Stimulated activated naive CD8-positive, alpha-beta T cell treated with anti-CD3 and anti-CD28 coated beads, Interleukin-15, amount 100 ng/mL, for 72 hours (primary cell): Measurements from ENCODE around the gene EMILIN2.
A peak's percentile ranks its signal among the peaks of the same experiment; 100 is the strongest.

Source experiments
- ATAC-seq: fragments of 150-1000 bp; cut with Tn5 transposase; 2 replicates; pipeline ENCODE4 v1.10.0; 2021; ENCODE audit warnings: mild to moderate bottlenecking, moderate library complexity
- DNase-seq, 2 donors: peaks; one replicate each; pipeline ENCODE4 v3.0.0; 2021 to 2022
- H3K27ac Mint-ChIP-seq, 2 donors: one replicate each; pipeline ENCODE4 v1.8.0; 2022; ENCODE audit warnings: mild to moderate bottlenecking in 2 of 2, mixed read lengths in 2 of 2, moderate library complexity in 2 of 2
- H3K27me3 Mint-ChIP-seq: one replicate; pipeline ENCODE4 v1.8.0; 2022; ENCODE audit warnings: mixed read lengths
- H3K4me1 Mint-ChIP-seq: one replicate; pipeline ENCODE4 v1.8.0; 2022; ENCODE audit warnings: mild to moderate bottlenecking, mixed read lengths
- H3K4me3 Mint-ChIP-seq, 2 donors: one replicate each; pipeline ENCODE4 v1.8.0; 2022; ENCODE audit warnings: mild to moderate bottlenecking in 2 of 2, mixed read lengths in 2 of 2, moderate library complexity in 1 of 2
- H3K9me3 Mint-ChIP-seq, 2 donors: one replicate each; pipeline ENCODE4 v1.8.0; 2022; ENCODE audit warnings: mixed read lengths in 2 of 2

EMILIN2 gene

DNA sequence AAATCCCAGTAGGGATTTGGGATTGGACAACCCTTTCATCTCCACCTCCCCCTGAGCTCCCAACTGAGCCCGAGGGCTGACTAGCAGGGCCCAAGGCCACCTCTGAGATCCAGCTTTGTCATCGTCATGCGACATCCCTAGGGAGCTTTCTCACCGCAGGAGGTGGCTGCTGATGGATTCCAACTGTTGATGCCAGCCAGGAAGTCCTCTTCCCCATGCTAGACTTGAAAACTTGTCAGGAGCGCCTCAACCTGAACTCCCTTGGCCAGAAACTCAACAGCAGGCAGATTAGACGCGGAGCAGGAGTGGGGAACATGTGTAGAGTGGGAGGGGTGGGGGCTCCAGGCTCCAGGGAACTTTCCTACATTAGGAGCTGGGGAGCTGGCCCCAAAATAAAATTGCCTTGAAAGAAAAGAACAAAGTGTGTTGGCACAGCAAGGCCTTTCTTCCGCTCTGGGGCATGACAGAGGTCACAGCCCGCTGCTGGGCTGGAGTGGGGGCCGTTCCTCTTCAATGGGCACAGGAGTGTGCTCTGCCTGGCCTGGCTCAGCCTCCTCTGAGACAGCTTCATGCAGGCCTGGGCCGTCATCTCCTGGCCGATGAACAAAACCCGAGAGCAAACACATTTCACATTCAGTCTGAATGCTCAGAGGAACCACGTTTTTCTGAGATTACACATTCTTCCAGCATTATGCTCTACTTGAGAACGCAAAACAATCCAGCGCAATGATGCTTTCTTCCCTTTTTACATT lies 34.5 kb downstream of the EMILIN2 start:
- H3K27ac Mint-ChIP-seq, result no peak overlapping the region
- H3K27me3 Mint-ChIP-seq, result no peaks in the 10 kb centered on the region
- DNase-seq (no peak), ATAC-seq (no peak)
- H3K4me3 Mint-ChIP-seq, result peak overlapping the region in 1 of 2 donors; percentile 33
- H3K4me1 Mint-ChIP-seq, result peaks cover 29% of the 10 kb centered on the region
- H3K9me3 Mint-ChIP-seq, result peaks cover under 1% of the 10 kb centered on the region in 2 donors

DNA sequence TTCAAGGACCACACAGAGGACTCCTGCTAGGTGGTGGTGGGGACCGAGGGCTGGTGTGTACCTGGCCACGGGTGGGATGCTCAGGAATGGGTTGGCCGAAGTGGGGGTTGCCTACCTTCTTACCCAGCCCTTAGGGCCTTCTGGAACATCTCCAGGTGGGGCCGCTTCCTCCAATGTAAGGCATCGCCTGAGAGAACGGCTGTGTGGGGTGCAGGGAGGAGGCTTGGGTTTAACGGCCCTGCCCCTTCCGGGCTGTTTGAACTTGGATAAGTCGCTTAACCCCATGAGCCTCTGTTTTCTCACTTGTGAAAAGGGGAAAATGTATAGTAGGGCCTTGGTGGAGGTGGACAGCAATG lies 35.0 kb downstream of the EMILIN2 start:
- DNase-seq (no peak), ATAC-seq (no peak)
- peaks cover 6% of the 10 kb centered on the region in 2 donors for H3K9me3 Mint-ChIP-seq
- peak overlapping the region in 1 of 2 donors; percentile 33 for H3K4me3 Mint-ChIP-seq
- H3K27ac Mint-ChIP-seq, result peak overlapping the region in 1 of 2 donors; percentile 86
- H3K4me1 Mint-ChIP-seq, result peaks cover 29% of the 10 kb centered on the region
- no peaks in the 10 kb centered on the region for H3K27me3 Mint-ChIP-seq

DNA sequence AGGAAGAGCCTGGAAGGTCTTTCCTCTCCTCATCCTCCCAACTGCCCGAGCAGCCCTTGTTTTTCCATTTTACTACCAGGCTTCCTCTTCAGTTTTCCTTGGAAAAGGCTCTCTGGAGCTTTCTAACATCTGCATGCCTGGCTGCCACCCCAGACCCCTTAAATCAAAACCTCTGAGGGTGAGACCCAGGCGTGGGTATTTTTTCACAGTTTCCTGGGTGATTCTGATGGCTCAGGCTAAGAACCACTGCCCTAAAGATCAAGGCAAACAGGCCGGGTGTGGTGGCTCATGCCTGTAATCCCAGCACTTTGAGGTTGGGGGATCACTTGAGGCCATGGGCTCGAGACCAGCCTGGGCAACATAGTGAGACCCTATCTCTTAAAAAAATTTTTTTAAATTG lies 35.4 kb downstream of the EMILIN2 start:
- no peaks in the 10 kb centered on the region for H3K27me3 Mint-ChIP-seq
- H3K9me3 Mint-ChIP-seq, result peaks cover 7 to 10% of the 10 kb centered on the region in 2 donors
- peak overlapping the region in 1 of 2 donors; percentile 86 for H3K27ac Mint-ChIP-seq
- ATAC-seq (no peak), DNase-seq (no peak)
- H3K4me3 Mint-ChIP-seq, result no peak overlapping the region
- peaks cover 29% of the 10 kb centered on the region for H3K4me1 Mint-ChIP-seq

DNA sequence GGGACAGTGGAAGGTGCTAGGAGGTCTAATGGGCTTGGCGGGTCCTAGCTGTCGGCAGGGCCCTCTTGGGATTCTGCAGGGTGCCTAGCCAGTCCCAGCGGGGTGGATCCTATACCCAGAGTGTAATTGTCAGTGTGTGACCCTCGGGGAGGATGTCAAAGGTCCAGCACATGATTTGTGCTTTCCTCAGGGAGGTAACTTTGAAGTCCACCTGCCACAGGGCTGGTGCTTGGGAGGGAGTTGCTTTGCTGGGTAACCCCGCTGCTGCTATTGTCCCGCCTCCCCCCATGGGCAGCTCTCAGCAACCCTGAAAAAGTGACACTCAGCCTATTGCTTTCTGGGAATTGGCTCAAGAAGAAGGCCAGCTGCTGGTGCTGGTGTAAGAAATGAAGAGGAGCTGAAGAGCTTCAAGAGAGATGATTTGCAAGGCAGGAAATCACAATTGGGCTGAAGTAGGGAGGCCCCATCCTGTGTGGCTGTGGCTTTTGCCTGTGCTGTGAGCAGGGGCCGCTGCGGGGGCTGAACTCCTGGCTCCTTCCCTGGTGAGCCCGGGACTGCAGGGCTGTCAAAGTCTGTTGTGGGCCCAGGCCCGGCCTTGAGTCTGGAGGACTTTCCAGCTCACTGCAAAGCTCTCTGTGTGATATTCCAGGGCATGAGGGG lies 36.4 kb downstream of the EMILIN2 start:
- peak; percentile 44 to 57 for DNase-seq
- Mint-ChIP-seq H3K4me3 (peak overlapping the region; percentile 68 to 77), H3K27ac (peak overlapping the region; percentile 94 to 95), H3K9me3 (peaks cover 12 to 15% of the 10 kb centered on the region in 2 donors), H3K27me3 (no peaks in the 10 kb centered on the region), H3K4me1 (peaks cover 29% of the 10 kb centered on the region)
- peak; percentile 95 for ATAC-seq

DNA sequence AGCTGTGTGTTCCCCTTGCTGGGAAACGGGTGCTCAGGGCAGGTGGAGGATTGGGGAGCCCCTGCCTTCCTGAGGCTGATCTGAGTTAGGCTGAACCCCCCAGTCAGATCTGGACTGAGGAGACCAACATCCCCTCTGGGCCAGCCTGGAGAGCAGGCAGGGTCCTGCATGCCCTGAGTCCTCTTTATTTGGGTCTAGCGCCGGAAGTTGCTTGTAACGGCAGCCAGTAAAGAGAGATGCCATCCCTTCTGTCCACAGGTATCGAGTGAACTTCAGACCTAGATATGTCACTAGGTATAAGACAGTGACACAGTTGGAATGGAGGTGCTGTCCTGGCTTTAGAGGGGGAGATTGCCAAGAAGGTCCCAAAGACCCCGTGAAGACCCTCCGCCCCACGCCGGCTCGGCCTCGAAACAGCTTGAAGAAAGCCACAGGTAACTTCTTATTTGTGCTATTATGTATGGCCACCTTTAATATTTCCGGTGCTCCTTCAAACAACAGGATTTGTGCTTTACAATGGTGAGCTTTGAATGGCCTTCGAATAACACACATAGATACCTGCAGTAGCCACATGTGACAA lies 38.0 kb downstream of the EMILIN2 start:
- ATAC-seq (no peak), DNase-seq (no peak)
- Mint-ChIP-seq H3K27ac (no peak overlapping the region), H3K4me3 (no peak overlapping the region), H3K4me1 (peaks cover 32% of the 10 kb centered on the region), H3K9me3 (peaks cover 14 to 15% of the 10 kb centered on the region in 2 donors), H3K27me3 (no peaks in the 10 kb centered on the region)

DNA sequence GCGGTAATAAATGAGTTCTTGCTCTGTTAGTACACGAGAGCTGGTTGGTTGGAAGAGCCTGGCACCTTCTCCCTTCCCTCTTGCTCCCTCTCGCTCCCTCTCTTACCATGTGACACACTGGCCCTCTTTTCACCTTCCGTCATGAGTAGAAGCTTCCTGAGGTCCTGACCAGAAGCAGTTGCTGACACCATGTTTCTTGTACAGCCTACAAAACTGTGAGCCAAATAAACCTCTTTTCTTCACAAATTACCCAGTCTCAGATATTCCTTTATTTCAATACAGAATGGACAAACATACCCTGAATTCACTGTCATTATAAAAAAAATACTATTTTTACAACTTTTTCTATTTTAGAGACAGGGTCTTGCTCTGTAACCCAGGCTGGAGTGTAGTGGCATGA lies 40.7 kb downstream of the EMILIN2 start:
- ATAC-seq (no peak), DNase-seq (no peak)
- H3K27me3 Mint-ChIP-seq, result no peaks in the 10 kb centered on the region
- H3K9me3 Mint-ChIP-seq, result peaks cover 17 to 24% of the 10 kb centered on the region in 2 donors
- peaks cover 48% of the 10 kb centered on the region for H3K4me1 Mint-ChIP-seq
- no peak overlapping the region for H3K27ac Mint-ChIP-seq
- no peak overlapping the region for H3K4me3 Mint-ChIP-seq

DNA sequence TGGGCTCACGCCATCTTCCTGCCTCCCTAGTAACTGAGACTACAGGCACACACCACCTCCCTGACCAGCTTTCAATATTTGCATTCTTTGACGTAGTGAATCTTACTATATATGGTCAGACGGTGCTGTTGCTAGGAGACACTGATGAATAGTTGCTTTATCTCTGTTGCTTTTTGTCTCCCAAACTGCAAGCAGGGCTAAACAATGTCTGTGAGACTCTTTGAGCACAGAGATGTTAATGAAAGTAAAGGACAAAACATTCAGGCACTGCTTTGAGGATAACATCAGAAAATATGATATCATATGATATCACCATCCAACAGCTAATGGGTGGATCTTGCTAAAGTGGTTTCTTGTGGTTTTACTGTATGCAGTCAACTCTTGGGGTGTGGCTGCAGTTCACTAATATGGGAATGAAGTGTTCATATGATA lies 43.0 kb downstream of the EMILIN2 start:
- no peak for DNase-seq
- H3K4me3 Mint-ChIP-seq, result no peak overlapping the region
- ATAC-seq, result peak; percentile 34
- no peak overlapping the region for H3K27ac Mint-ChIP-seq
- H3K27me3 Mint-ChIP-seq, result no peaks in the 10 kb centered on the region
- peaks cover 29% of the 10 kb centered on the region for H3K4me1 Mint-ChIP-seq
- peaks cover 21 to 26% of the 10 kb centered on the region in 2 donors for H3K9me3 Mint-ChIP-seq

DNA sequence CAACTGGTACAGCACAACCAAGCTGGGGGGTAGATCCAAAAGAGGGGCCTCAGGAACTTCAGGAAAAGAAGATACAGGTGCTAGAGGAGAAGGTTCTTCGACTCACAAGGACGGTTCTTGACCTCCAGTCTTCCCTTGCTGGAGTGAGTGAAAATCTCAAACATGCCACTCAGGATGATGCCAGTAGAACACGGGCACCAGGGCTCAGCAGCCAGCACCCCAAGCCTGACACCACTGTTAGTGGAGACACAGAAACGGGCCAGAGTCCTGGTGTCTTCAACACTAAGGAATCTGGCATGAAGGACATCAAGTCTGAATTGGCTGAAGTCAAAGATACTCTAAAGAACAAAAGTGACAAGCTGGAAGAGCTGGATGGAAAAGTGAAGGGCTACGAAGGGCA lies 43.8 kb downstream of the EMILIN2 start:
- H3K27me3 Mint-ChIP-seq, result no peaks in the 10 kb centered on the region
- H3K4me3 Mint-ChIP-seq, result peak overlapping the region in 1 of 2 donors; percentile 8
- H3K27ac Mint-ChIP-seq, result peak overlapping the region in 1 of 2 donors; percentile 35
- peaks cover 29% of the 10 kb centered on the region for H3K4me1 Mint-ChIP-seq
- DNase-seq, result no peak
- H3K9me3 Mint-ChIP-seq, result peaks cover 29 to 35% of the 10 kb centered on the region in 2 donors
- ATAC-seq, result no peak

DNA sequence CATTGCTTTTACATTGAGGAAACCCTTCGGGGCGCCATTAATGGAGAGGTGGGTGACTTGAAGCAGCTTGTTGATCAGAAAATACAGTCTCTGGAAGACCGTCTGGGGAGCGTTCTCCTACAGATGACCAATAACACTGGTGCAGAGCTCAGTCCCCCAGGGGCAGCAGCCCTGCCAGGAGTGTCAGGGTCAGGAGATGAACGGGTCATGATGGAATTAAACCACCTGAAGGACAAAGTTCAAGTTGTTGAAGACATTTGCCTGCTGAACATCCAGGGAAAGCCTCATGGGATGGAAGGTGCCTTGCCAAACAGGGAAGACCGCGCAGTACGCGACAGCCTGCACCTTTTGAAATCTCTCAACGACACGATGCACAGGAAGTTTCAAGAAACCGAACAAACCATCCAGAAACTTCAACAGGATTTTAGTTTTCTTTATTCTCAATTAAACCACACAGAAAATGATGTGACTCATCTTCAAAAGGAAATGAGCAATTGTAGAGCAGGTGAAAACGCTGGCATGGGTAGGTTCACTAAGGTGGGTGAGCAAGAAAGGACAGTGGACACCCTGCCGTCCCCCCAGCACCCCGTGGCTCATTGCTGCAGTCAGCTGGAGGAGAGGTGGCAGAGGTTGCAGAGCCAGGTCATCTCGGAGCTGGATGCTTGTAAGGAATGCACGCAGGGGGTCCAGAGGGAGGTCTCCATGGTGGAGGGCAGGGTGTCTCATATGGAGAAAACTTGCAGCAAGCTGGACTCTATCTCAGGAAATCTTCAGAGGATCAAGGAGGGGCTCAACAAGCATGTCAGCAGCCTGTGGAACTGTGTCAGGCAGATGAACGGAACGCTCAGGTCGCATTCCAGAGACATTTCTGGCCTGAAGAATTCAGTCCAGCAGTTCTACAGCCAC lies 45.0 kb downstream of the EMILIN2 start:
- peak overlapping the region; percentile 31 to 76 for H3K4me3 Mint-ChIP-seq
- H3K27ac Mint-ChIP-seq, result peak overlapping the region in 1 of 2 donors; percentile 89
- no peaks in the 10 kb centered on the region for H3K27me3 Mint-ChIP-seq
- no peak for DNase-seq
- peaks cover 29% of the 10 kb centered on the region for H3K4me1 Mint-ChIP-seq
- H3K9me3 Mint-ChIP-seq, result peaks cover 24 to 31% of the 10 kb centered on the region in 2 donors
- ATAC-seq, result peak; percentile 92

DNA sequence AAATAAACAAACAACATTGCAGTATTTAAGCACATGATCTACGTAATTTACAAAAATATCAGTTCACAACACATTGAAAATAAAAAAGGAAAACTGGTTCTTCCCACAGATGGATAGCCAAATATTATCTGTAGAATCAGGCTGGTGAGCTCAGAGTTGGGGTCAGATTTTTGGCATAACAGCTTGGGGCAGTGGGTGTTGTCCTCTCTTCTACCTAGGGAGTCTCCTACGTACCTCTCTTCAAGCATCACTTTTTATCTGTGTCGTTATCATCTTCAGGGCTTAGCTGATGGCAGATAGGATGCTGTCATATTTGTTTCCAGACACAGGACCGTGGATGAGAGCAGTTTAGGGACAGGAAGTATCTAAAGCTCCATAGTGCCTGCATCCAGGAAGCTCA lies 46.2 kb downstream of the EMILIN2 start:
- H3K27ac Mint-ChIP-seq, result no peak overlapping the region
- ATAC-seq, result no peak
- no peak overlapping the region for H3K4me3 Mint-ChIP-seq
- H3K9me3 Mint-ChIP-seq, result peaks cover 17 to 21% of the 10 kb centered on the region in 2 donors
- peaks cover 31% of the 10 kb centered on the region for H3K4me1 Mint-ChIP-seq
- DNase-seq, result no peak
- no peaks in the 10 kb centered on the region for H3K27me3 Mint-ChIP-seq

DNA sequence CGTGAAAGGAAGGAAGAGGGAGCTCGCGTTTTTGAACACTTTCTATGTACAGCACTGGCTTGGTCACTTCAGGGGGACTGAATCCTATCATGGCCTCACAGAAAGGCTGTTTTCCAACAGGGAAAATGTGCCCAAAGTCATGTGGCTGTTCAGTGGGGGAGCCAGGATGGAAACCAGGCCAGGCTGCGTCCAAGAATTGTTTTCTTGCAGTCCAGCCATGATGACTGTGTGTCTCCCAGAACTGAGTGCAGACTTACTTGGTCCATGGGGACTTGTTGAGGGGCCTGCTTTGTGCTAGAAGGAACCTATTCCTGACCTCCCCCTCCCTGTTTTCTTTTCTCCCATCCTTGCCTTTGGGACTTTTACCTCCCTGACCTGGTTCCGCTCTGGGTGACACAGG lies 46.9 kb downstream of the EMILIN2 start:
- Mint-ChIP-seq H3K9me3 (peaks cover 17 to 21% of the 10 kb centered on the region in 2 donors), H3K27ac (no peak overlapping the region), H3K4me1 (peaks cover 36% of the 10 kb centered on the region), H3K27me3 (no peaks in the 10 kb centered on the region), H3K4me3 (no peak overlapping the region)
- ATAC-seq (no peak), DNase-seq (no peak)

DNA sequence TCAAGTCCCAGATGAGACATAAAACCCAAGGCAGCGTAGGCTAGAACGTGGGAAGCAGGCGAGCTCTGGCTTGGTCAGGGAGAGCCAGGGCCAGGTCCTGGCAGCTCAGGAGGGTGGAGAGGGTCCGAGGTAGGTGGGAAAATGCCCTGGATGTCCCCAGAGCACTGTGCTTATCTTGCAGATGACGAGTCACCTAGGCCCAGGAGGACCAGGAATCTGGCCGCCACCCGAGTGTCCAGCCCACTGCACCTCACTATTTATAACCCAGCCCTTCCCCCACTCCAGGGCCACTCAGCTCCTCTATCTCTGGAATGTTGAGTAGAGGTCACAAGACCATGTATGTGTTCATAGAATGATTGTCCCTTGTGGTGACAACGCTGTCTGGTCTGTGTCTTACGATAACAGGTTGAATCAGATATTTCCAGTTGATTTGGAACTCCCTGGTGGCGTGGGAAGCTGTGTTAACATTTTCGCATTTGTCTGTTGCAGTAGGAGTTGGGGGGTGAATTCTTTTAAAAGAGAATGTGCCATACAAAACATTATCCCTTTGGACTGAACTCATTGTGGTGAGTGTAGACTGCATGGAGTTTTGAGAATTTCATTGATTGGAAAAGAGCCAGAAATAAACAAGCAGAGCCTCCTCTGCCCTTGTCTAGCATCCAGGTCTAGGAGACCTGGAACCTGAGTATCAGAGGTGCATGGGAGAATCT lies 47.5 kb downstream of the EMILIN2 start:
- ATAC-seq (no peak), DNase-seq (no peak)
- Mint-ChIP-seq H3K4me3 (no peak overlapping the region), H3K27ac (no peak overlapping the region), H3K27me3 (no peaks in the 10 kb centered on the region), H3K9me3 (peaks cover 17 to 21% of the 10 kb centered on the region in 2 donors), H3K4me1 (peaks cover 36% of the 10 kb centered on the region)

DNA sequence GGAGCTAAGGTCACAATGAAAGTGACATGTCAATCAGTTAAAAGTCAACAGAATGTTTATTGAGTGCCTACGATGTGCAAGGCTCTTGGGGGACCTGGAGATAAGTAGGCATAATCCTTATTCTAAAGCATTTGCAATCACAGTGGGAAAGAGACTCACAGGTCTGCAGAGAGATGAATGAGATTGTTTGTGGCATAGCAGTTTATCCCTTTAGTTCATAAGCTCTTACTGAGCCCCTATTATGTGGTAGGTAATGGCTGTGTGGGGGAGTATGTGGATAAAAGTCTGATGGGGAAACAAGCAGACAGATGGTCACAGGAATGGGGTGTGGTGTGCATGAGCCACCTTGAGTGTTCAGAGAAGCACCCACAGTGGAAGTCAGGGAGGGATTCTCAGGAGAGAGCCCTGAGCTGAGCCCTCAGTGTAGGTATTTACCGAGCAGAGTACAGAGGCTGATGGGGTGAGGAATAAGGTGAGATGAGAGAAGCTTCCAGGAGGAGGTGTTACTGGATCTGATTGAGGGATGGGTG lies 48.1 kb downstream of the EMILIN2 start:
- H3K27ac Mint-ChIP-seq, result no peak overlapping the region

DNA sequence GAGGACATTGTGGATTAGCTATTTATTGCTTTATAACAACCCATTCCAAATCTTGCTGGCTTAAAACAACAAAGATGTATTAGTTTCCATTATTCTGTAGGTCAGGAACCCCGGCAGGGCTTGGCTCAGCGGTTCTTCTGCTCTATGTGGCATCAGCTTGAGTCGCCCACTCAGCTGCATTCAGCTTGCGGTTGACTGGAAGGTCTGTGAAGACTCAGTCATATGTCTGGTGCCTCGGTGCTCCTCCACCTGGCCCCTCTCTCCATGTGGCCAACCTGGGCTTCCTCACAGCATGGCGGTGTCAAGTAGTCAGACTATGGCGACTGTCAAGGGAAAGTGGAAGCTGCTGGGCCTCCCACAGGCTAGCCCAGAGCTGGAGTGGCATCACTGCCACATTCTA lies 48.6 kb downstream of the EMILIN2 start:
- Mint-ChIP-seq H3K4me1 (peaks cover 26% of the 10 kb centered on the region), H3K27ac (no peak overlapping the region), H3K27me3 (no peaks in the 10 kb centered on the region), H3K4me3 (no peak overlapping the region), H3K9me3 (peaks cover 12 to 21% of the 10 kb centered on the region in 2 donors)
- DNase-seq (no peak), ATAC-seq (no peak)

More for the DNA sequence above, 48.1 kb downstream of the EMILIN2 start:
- Mint-ChIP-seq H3K4me3 (no peak overlapping the region), H3K9me3 (peaks cover 14 to 21% of the 10 kb centered on the region in 2 donors), H3K4me1 (peaks cover 31% of the 10 kb centered on the region), H3K27me3 (no peaks in the 10 kb centered on the region)
- DNase-seq (no peak), ATAC-seq (no peak)
